Left ventricle myocardium superior (tissue), 1 donor: Measurements from ENCODE around the gene MAGEF1. TPM values are rescaled to one million over a fixed set of nuclear protein-coding genes. Genes with fewer than 3 reads are reported as not detected.
"Not testable (repeated sequence)": the region's sequence is repeated elsewhere in the genome, so short reads cannot be mapped to it uniquely, and the experiment has no call there.

Experiments
- ATAC-seq: fragments of 200-7000 bp; cut with Tn5 transposase; one replicate; pipeline ENCODE4 v1.9.1; 2020; ENCODE audit warnings: mild to moderate bottlenecking, moderate library complexity
- DNase-seq: peaks from one replicate; pipeline ENCODE4 v3.0.0-alpha.2; 2020
- intact Hi-C: fragments of 100-400 bp; cut with micrococcal nuclease; formaldehyde crosslinking; loops from one replicate; pipeline ENCODE4 v1.11.0; 2022
- total RNA-seq: library from RNA; stranded (reverse); fragmentation: NEBNext Ultra II Directional; extraction: Animal tissue kit (Norgen Biotek cat#: 25700); gene quantifications from one replicate; pipeline ENCODE4 v1.2.1, GENCODE V29; 2021
- donor health status: DM: no; HTN: yes; CAD: no; lungs with severe emphysema.

The MAGEF1 gene
- total RNA-seq, 1 donor from 2014 or later = 27.4 TPM

DNA sequence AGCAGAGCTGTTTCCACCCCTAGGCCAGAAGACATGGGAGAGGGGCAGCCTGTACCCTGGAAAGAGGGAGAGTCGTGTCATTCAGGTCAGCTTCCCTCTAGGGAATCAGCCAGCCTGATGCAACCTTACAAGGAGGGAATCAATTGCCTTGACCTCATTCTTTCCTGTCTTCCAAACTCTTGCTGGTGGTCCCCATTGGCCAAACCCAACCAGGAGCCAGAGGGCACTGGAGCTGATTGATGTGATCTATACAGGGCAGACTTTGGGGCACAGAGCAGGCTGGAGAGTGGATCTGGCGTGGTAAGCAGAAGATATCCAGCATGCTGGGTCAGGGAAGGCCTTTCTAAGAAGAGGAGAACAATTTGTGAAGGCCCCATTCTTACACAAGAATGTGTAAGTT, 19.1 kb upstream of the MAGEF1 start:
- intact Hi-C loops = no loop called here
- no peak for DNase-seq
- no peak for ATAC-seq

DNA sequence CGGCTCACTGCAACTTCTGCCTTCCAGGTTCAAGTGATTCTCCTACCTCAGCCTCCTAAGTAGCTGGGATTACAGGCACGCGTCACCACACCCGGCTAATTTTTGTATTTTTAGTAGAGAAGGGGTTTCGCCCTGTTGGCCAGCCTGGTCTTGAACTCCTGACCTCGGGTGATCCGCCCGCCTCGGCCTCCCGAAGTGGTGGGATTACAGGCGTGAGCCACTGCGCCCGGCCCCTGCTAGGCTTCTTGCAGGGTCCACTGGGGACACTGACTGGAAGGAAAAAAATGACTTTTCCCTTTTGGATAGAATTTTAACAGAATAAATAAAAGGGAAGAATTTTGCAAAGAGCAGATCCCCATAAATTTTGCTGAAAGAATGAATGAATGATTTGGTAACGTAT, 17.3 kb upstream of the MAGEF1 start:
- intact Hi-C loops, ATAC-seq, DNase-seq: not testable (repeated sequence)

GRCh38 chr3:184728010-184728527, 16.2 kb upstream of the MAGEF1 start:
- intact Hi-C loops = no loop called here
- ATAC-seq (no peak), DNase-seq (no peak)

DNA sequence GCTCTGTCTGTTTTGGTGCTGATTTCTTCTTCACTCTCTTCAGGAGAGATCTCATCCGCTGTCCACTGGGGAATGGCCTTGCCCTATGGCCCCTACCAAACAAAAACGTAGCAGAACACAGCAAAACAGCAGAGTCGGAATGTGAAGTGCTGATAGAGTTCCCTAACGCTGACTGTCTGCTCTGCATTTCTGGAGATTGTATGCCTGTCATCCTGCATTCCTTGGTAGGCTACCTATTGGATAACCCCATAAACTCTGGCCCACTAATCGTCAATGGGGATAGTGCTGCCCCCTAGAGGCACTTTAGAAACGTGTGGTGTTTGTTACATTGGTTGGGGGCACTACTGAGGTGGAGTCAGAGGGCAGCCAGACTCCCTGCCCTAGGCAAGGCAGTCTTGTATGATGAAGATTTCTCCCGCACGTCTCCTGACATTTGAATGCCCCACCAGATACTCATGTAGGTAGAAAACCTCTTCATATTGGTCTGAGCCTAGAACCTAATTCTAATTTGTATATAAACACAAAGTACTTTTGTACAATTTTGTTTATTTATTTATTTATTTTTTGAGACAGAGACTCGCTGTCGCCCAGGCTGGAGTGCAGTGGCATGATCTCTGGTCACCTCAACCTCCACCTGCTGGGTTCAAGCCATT, 15.6 kb upstream of the MAGEF1 start:
- DNase-seq (peak; percentile 44), ATAC-seq (peak; percentile 93)
- intact Hi-C loops = no loop called here

GRCh38 chr3:184726497-184726896, 14.6 kb upstream of the MAGEF1 start:
- DNase-seq = no peak
- intact Hi-C loops = no loop called here
- no peak for ATAC-seq

GRCh38 chr3:184725176-184725719, 13.4 kb upstream of the MAGEF1 start:
- intact Hi-C loops = no loop called here
- ATAC-seq (no peak), DNase-seq (no peak)

DNA sequence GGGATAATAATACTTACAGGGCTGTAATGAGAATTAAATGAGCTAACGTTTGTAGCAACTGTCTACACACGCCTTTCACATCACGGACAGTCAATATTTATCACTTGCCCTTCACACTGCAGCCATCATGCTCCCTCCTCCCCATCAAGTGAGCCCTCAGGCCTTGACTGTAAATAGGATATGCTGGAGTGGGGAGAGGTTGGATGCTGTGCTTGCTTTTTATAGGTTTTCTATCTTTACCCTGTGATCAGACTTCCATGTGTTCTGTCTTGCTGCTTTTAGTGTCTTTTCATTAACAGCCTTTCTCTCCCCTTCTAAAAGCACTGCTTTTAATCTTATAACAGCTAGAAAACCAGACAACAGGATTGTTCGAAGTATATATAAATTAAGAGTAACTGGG, 12.8 kb upstream of the MAGEF1 start:
- intact Hi-C loops = no loop called here
- peak; percentile 69 for ATAC-seq
- no peak for DNase-seq

- no peak for DNase-seq
- intact Hi-C loops = no loop called here
- ATAC-seq = no peak
Measured at GRCh38 chr3:184719709-184720108, 7.8 kb upstream of the MAGEF1 start.

DNA sequence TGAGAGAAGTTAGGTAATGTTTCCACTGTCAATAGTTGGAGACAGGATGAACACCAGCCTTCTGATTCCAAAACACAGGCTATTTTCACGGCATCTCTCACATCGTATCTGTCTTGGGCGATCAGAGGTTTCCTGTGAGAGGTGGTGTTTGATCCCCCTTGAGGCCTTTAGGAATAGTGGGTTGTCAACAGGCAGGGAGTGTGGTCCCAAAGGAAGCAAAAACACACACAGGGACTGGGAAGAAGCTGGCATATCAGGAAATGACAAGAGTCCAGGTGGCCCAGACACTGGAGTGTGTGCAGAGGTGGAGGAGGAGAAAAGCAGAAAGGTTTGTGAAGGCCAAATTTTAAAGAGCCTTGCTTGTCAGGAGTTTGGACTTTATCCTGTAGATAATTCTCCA, 6.6 kb upstream of the MAGEF1 start:
- ATAC-seq (no peak), DNase-seq (no peak)
- intact Hi-C loops = no loop called here

- ATAC-seq (no peak), DNase-seq (no peak)
- intact Hi-C loops = no loop called here
Measured at GRCh38 chr3:184717399-184717983, 5.6 kb upstream of the MAGEF1 start.

- peak; percentile 33 for ATAC-seq
- DNase-seq = no peak
- intact Hi-C loops = no loop called here
Measured at GRCh38 chr3:184716622-184717398, 4.9 kb upstream of the MAGEF1 start.

GRCh38 chr3:184715943-184716621, 4.2 kb upstream of the MAGEF1 start:
- no peak for DNase-seq
- intact Hi-C loops = no loop called here
- ATAC-seq = no peak

DNA sequence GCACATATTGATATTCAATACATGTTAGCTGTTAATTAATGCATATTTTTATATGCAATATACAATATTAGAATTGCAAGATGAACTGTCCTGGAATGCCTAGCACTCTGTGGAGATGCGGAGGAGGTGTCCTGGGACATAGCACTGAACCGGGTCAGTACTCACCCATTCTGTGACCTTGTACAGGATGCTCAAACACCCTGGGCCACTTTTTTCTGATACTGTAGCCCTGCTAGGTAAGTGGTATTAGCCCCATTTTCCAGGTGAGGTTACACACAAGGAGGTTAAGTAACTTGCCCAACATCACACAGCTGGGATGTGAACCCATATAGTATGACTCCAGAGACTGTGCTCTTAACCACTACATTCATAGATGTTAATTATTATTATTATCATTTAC, 1.7 kb upstream of the MAGEF1 start:
- ATAC-seq (no peak), DNase-seq (no peak)
- intact Hi-C loops = no loop called here

DNA sequence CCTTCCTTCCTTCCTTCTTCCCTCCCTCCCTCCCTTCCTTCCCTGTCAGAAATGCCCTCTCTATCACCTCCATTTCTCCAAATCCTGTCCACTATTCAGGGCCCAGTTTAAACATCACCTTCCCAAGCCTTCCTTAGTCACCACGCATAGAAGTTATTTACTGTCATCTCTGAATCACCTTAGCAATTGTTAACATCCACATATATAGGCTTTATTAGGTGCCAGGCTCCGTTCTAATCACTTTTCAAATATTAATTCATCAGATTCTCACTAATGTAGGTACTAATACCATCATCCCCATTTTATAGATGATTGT, 1.1 kb upstream of the MAGEF1 start:
- intact Hi-C loops = no loop called here

DNA sequence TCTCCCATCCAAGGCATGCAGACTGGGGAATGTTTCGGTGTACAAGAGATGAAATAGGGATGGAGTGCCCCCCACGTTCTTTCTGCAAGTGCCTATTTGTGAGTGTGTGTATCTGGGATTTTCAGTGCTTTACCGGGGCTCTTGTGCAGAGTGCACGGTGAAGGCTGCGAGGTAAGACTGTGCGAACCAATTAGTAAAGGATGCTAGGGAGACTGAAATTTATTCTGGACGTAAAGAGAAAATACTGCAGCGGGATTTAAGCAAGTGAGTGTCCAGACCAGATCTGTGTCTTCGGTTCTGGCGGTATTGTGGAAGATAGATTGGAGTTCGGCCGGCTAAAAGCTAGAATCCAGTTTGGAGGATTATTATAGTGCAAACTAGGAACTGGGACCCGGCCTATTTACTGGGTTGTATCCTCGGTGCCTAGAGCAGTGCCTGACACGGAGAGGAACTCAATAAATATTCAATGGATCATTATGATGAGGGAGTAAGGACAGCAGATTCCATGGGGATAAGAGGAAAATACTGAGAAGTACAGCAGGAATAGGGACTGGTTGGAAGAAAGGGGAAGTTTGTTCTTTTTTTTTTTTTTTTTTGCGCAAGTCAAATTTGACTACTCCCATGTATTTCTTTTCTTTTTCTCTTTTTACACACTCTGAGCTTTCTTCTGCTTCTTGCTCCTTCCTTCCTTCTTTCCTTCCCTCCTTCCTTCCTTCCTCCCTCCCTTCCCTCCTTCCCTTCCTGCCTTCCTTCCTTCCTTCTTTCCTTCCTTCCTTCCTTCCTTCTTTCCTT, 580 bp upstream of the MAGEF1 start:
- intact Hi-C loops = no loop called here
- no peak for ATAC-seq
- no peak for DNase-seq

More for the DNA sequence above, 1.1 kb upstream of the MAGEF1 start:
- no peak for DNase-seq
- no peak for ATAC-seq

DNA sequence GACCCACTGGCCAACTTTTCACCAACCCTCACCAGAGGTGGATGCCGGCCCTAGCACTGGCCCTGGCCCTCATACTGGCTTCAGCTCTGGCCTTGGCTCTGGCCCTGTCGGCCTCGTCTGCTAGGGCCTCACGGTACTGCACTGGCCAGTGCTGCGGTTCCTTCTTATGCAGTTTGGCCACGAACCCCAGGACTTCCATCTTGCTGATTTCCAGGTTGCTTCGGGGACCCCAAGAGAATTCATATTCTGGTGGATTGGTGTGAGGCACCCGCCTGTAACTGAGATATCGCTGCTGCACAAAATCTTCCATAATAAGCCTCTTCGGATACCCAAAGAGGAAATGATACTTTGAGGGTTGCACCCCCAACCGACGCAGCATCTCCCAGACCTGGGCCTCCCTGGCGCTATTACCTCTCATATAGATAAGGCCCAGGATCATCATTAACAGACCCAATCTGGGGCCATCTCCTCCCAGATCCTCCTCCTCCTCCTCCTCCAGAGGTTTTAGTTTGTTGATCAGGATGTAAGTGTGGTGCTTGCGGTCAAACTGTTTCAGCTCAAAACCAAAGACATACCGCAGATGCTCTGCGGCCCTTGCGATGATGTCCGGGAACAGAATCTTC, 883 bp downstream of the MAGEF1 start:
- ATAC-seq = peak; percentile 38
- intact Hi-C loops = no loop called here

DNA sequence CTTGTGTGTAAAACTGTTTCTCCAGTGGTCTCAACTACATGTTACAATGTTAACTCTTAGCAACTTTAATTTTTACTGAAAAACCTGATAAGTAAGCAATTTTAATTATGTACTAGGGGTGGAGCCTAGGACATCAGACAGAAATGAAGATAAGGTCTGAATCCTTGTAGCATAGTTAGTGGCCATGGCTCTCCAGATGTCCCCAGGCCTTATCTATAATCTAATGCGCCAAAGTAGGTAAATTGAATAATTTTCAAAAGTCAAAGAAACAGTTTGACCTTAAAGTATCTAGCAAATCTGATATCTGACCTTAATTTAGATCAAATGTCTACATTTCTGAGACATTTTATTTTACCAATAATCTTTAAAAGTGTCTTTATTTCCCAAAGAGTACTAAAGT, 8.2 kb downstream of the MAGEF1 start:
- DNase-seq (no peak), ATAC-seq (no peak)
- intact Hi-C loops = no loop called here

More for the DNA sequence above, 883 bp downstream of the MAGEF1 start:
- DNase-seq = no peak

DNA sequence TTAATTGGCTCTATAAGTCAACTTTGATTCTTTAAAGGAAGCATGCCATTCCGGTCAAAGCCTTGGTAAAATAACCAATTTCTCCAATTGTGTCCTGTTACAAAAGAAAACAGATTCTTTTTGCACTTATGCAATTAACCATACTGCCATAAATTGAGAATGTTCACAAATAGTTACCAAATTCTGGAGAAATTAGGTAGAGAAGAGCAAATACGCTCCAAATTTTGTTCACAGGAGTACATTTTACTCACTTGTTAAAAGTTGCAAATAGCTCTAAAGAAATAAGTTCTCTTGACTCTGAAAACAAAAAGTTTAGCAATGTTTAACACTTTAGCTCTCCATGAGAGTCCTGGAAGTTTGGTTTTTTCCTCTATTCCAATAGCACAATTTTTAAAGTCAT, 11.1 kb downstream of the MAGEF1 start:
- DNase-seq = no peak
- intact Hi-C loops = no loop called here
- no peak for ATAC-seq
